ENCODE results near the gene CD19.

CD19 gene

GRCh38 chr16:28983644-28984043 lies 51.9 kb downstream of the CD19 start:
- no peak for DNase-seq

GRCh38 chr16:28984091-28984490 lies 52.3 kb downstream of the CD19 start:
- DNase-seq = no peak

- no peak for DNase-seq
Observed at GRCh38 chr16:28984619-28985135, 52.9 kb downstream of the CD19 start, which contains the start of gene LAT. TSS of gene LAT (plus strand) at chr16:28985052. CDS start at chr16:28985418, 366 bp downstream.

- DNase-seq = no peak
Observed at GRCh38 chr16:28985211-28986041, 53.7 kb downstream of the CD19 start.

- no peak for DNase-seq
Observed at GRCh38 chr16:28986046-28986445, 54.3 kb downstream of the CD19 start.

- no peak for DNase-seq
Observed at GRCh38 chr16:28986492-28986891, 54.7 kb downstream of the CD19 start.

- DNase-seq = no peak
Observed at GRCh38 chr16:28987170-28987853, 55.5 kb downstream of the CD19 start.
